Fibroblast of villous mesenchyme (primary cell): Measurements from ENCODE around the gene DMBX1. TPM values are rescaled to one million over a fixed set of nuclear protein-coding genes. Genes with fewer than 3 reads are reported as not detected.

Experiments used
- DNase-seq: peaks from one replicate; pipeline ENCODE4 v3.0.0-alpha.2; 2010; ENCODE audit warnings: low read depth
- H3K4me3 ChIP-seq: 2 replicates; pipeline ENCODE4 v1.5.1; 2011; ENCODE audit warnings: low read depth, mild to moderate bottlenecking, low read length
- CTCF ChIP-seq: IDR thresholded peaks from 2 replicates; pipeline ENCODE4 v1.5.1; 2012; ENCODE audit warnings: low read depth, mild to moderate bottlenecking, low read length; ENCODE audit not compliant: insufficient read depth
- total RNA-seq: library from RNA; depleted of rRNA; stranded (reverse); fragments of >200 nt; gene quantifications from 2 replicates; pipeline ENCODE4 v1.2.3, GENCODE V29; 2012

DMBX1 gene
- total RNA-seq, 1 donor, result not detected

GRCh38 chr1:46483589-46483988 is 6.0 kb upstream of the DMBX1 start:
- TF ChIP-seq CTCF, result no peak
- DNase-seq, result no peak
- no peak overlapping the region for H3K4me3 ChIP-seq

GRCh38 chr1:46484783-46485490 is 4.7 kb upstream of the DMBX1 start:
- DNase-seq, result no peak
- H3K4me3 ChIP-seq, result no peak overlapping the region
- no peak for TF ChIP-seq CTCF

- TF ChIP-seq CTCF, result no peak
- DNase-seq, result no peak
- H3K4me3 ChIP-seq, result no peak overlapping the region
These were observed 3.8 kb upstream of the DMBX1 start for GRCh38 chr1:46485564-46486431.

GRCh38 chr1:46486432-46487015 is 3.1 kb upstream of the DMBX1 start:
- DNase-seq, result no peak
- no peak for TF ChIP-seq CTCF
- no peak overlapping the region for H3K4me3 ChIP-seq

GRCh38 chr1:46487818-46488218 is 1.8 kb upstream of the DMBX1 start:
- no peak overlapping the region for H3K4me3 ChIP-seq
- no peak for DNase-seq
- TF ChIP-seq CTCF, result peak; percentile 26

- no peak for TF ChIP-seq CTCF
- no peak for DNase-seq
- no peak overlapping the region for H3K4me3 ChIP-seq
These were observed 1.1 kb upstream of the DMBX1 start for GRCh38 chr1:46488343-46489168.
